ENCODE measurements around the gene WDFY3.

Gene WDFY3

DNA sequence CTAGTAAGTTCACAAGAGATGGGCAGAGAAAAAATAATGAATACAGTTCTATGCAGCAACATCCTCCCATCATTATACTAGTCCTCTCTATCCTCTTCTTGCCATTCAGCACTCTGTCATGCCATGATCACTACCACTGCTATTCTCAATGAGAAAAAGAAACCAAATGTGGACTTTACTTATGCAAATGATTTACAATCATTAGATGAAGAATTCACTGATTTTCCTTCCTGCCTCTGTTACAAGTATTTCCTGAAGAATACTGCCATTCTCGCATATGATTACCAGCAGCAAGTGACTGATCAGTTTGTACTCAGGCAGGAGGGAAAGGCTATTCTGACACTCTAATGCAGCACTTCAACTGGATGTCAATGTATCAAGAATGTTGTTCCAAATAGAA lies 50.3 kb downstream of the WDFY3 start:
- no peak for TF ChIP-seq EZH2phosphoT487 (IDR thresholded peaks at IDR 0.05; ENCODE audit: borderline replicate concordance)
- Histone ChIP-seq H3K36me3 (ENCODE audit: insufficient read depth, low read length) (no peaks in the 10 kb centered on the region), H3K9ac (ENCODE audit: low read depth, low read length, poor library complexity, severe bottlenecking) (no peak overlapping the region), H4K20me1 (ENCODE audit: insufficient read depth, low read length, poor library complexity, severe bottlenecking) (peaks cover 4% of the 10 kb centered on the region), H3K79me2 (ENCODE audit: insufficient read depth, low read length) (no peaks in the 10 kb centered on the region), H3K27me3 (ENCODE audit: insufficient read depth, low read length, poor library complexity, severe bottlenecking) (no peaks in the 10 kb centered on the region), H3F3A (ENCODE audit: low read depth) (no peaks in the 10 kb centered on the region), H2AFZ (ENCODE audit: low read length) (no peak overlapping the region), H3K9me2 (replicated peaks; ENCODE audit: low read depth, low read length) (no peaks in the 10 kb centered on the region), H3K9me3 (ENCODE audit: insufficient read depth, low read depth, low read length) (no peaks in the 10 kb centered on the region), H3K4me3 (ENCODE audit: low read length, poor library complexity, severe bottlenecking) (no peak overlapping the region), H3K4me1 (ENCODE audit: insufficient read depth, low read length, poor library complexity, severe bottlenecking) (no peaks in the 10 kb centered on the region), H3K4me2 (ENCODE audit: low read depth, low read length, poor library complexity, severe bottlenecking) (no peak overlapping the region)

- no peaks in the 10 kb centered on the region for H3K79me2 ChIP-seq (ENCODE audit: insufficient read depth, low read length)
- no peak overlapping the region for H2AFZ ChIP-seq (ENCODE audit: low read length)
- no peaks in the 10 kb centered on the region for H3F3A ChIP-seq (ENCODE audit: low read depth)
- no peak overlapping the region for H3K9ac ChIP-seq (ENCODE audit: low read depth, low read length, poor library complexity, severe bottlenecking)
- H3K9me2 ChIP-seq (replicated peaks; ENCODE audit: low read depth, low read length) = no peaks in the 10 kb centered on the region
- no peaks in the 10 kb centered on the region for H3K27me3 ChIP-seq (ENCODE audit: insufficient read depth, low read length, poor library complexity, severe bottlenecking)
- H3K9me3 ChIP-seq (ENCODE audit: insufficient read depth, low read depth, low read length) = no peaks in the 10 kb centered on the region
- no peaks in the 10 kb centered on the region for H3K36me3 ChIP-seq (ENCODE audit: insufficient read depth, low read length)
- TF ChIP-seq CTCF (conservative IDR thresholded peaks at IDR 0.05; ENCODE audit: low read length) (no peak), EZH2phosphoT487 (IDR thresholded peaks at IDR 0.05; ENCODE audit: borderline replicate concordance) (no peak)
- H4K20me1 ChIP-seq (ENCODE audit: insufficient read depth, low read length, poor library complexity, severe bottlenecking) = peaks cover 4% of the 10 kb centered on the region
- no peak overlapping the region for H3K4me3 ChIP-seq (ENCODE audit: low read length, poor library complexity, severe bottlenecking)
- H3K4me2 ChIP-seq (ENCODE audit: low read depth, low read length, poor library complexity, severe bottlenecking) = no peak overlapping the region
- no peaks in the 10 kb centered on the region for H3K4me1 ChIP-seq (ENCODE audit: insufficient read depth, low read length, poor library complexity, severe bottlenecking)
These were observed 51.1 kb downstream of the WDFY3 start for GRCh38 chr4:84915396-84915780.

- Histone ChIP-seq H3K79me2 (ENCODE audit: insufficient read depth, low read length) (no peaks in the 10 kb centered on the region), H3K9me3 (ENCODE audit: insufficient read depth, low read depth, low read length) (no peaks in the 10 kb centered on the region), H3K9me2 (replicated peaks; ENCODE audit: low read depth, low read length) (no peaks in the 10 kb centered on the region), H3K4me2 (ENCODE audit: low read depth, low read length, poor library complexity, severe bottlenecking) (no peak overlapping the region), H3K4me3 (ENCODE audit: low read length, poor library complexity, severe bottlenecking) (no peak overlapping the region), H4K20me1 (ENCODE audit: insufficient read depth, low read length, poor library complexity, severe bottlenecking) (peaks cover 4% of the 10 kb centered on the region), H3K36me3 (ENCODE audit: insufficient read depth, low read length) (no peaks in the 10 kb centered on the region), H3F3A (ENCODE audit: low read depth) (no peaks in the 10 kb centered on the region), H2AFZ (ENCODE audit: low read length) (no peak overlapping the region), H3K27me3 (ENCODE audit: insufficient read depth, low read length, poor library complexity, severe bottlenecking) (no peaks in the 10 kb centered on the region), H3K9ac (ENCODE audit: low read depth, low read length, poor library complexity, severe bottlenecking) (no peak overlapping the region), H3K4me1 (ENCODE audit: insufficient read depth, low read length, poor library complexity, severe bottlenecking) (no peaks in the 10 kb centered on the region)
- TF ChIP-seq EZH2phosphoT487 (IDR thresholded peaks at IDR 0.05; ENCODE audit: borderline replicate concordance) (no peak), CTCF (conservative IDR thresholded peaks at IDR 0.05; ENCODE audit: low read length) (no peak)
These were observed 51.6 kb downstream of the WDFY3 start for GRCh38 chr4:84914686-84915395.

DNA sequence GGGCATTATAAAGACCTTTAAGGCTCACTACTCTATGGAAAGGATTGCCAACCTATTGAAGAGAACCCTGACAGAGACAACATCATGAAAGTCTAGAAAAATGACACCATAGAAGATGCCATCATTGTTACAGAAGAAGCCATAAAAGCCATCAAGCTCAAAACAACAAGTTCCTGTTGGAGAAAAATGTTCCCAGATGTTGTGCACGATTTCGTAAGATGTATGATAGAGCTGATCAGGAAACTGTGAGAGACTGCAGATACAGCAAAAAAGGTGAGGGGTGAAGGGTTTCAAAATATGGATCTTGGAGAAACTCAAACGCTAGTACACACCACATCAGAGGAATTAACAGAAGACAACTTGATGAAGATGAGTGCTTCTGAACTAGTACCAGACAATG lies 53.3 kb downstream of the WDFY3 start:
- H4K20me1 ChIP-seq (ENCODE audit: insufficient read depth, low read length, poor library complexity, severe bottlenecking) = peaks cover 4% of the 10 kb centered on the region
- H3K79me2 ChIP-seq (ENCODE audit: insufficient read depth, low read length) = no peaks in the 10 kb centered on the region
- no peak overlapping the region for H3K4me3 ChIP-seq (ENCODE audit: low read length, poor library complexity, severe bottlenecking)
- H3K4me1 ChIP-seq (ENCODE audit: insufficient read depth, low read length, poor library complexity, severe bottlenecking) = peaks cover under 1% of the 10 kb centered on the region
- H2AFZ ChIP-seq (ENCODE audit: low read length) = no peak overlapping the region
- no peaks in the 10 kb centered on the region for H3K27me3 ChIP-seq (ENCODE audit: insufficient read depth, low read length, poor library complexity, severe bottlenecking)
- H3K9ac ChIP-seq (ENCODE audit: low read depth, low read length, poor library complexity, severe bottlenecking) = no peak overlapping the region
- no peaks in the 10 kb centered on the region for H3F3A ChIP-seq (ENCODE audit: low read depth)
- TF ChIP-seq CTCF (conservative IDR thresholded peaks at IDR 0.05; ENCODE audit: low read length) (no peak), EZH2phosphoT487 (IDR thresholded peaks at IDR 0.05; ENCODE audit: borderline replicate concordance) (no peak)
- no peaks in the 10 kb centered on the region for H3K9me2 ChIP-seq (replicated peaks; ENCODE audit: low read depth, low read length)
- no peak overlapping the region for H3K4me2 ChIP-seq (ENCODE audit: low read depth, low read length, poor library complexity, severe bottlenecking)
- no peaks in the 10 kb centered on the region for H3K9me3 ChIP-seq (ENCODE audit: insufficient read depth, low read depth, low read length)
- no peaks in the 10 kb centered on the region for H3K36me3 ChIP-seq (ENCODE audit: insufficient read depth, low read length)
